RWPE2 (cell line): ENCODE results near the gene GRK5.

ENCODE experiments used
- ATAC-seq: fragments of 200-7000 bp; cut with Tn5 transposase; 3 replicates; pipeline ENCODE4 v1.9.1; 2021; ENCODE audit warnings: low read depth
- DNase-seq: peaks from one replicate; pipeline ENCODE4 v3.0.0-alpha.2; 2020; ENCODE audit warnings: low spot score
- H3K27ac ChIP-seq: fragments of 450-650 bp; 2 replicates; pipeline ENCODE4 v1.5.1; 2017; ENCODE audit warnings: mild to moderate bottlenecking; ENCODE audit not compliant: poor library complexity, severe bottlenecking
- H3K27me3 ChIP-seq: fragments of 250-450 bp; sonication (Bioruptor Pico); 2 replicates; pipeline ENCODE4 v1.5.1; 2021; ENCODE audit warnings: mild to moderate bottlenecking, moderate library complexity; ENCODE audit not compliant: insufficient read depth, poor library complexity, severe bottlenecking
- H3K36me3 ChIP-seq: fragments of 250-450 bp; sonication (Bioruptor Pico); 2 replicates; pipeline ENCODE4 v1.5.1; 2020; ENCODE audit warnings: low read depth, mild to moderate bottlenecking, moderate library complexity
- H3K4me1 ChIP-seq: fragments of 250-450 bp; sonication (Bioruptor Pico); 2 replicates; pipeline ENCODE4 v1.5.1; 2021; ENCODE audit warnings: mild to moderate bottlenecking, moderate library complexity; ENCODE audit not compliant: insufficient read depth, poor library complexity, severe bottlenecking
- H3K4me3 ChIP-seq: fragments of 250-450 bp; sonication (Bioruptor Pico); 2 replicates; pipeline ENCODE4 v1.5.1; 2021; ENCODE audit warnings: mild to moderate bottlenecking, moderate library complexity; ENCODE audit not compliant: severe bottlenecking
- H3K9me3 ChIP-seq: fragments of 250-450 bp; sonication (Bioruptor Pico); 2 replicates; pipeline ENCODE4 v1.5.1; 2021; ENCODE audit warnings: mild to moderate bottlenecking, moderate library complexity; ENCODE audit not compliant: severe bottlenecking
- TF ChIP-seq, protein P1 (sequence below): fragments of 450-650 bp; IDR thresholded peaks from one replicate; pipeline ENCODE4 v1.5.1; 2017; ENCODE audit warnings: mild to moderate bottlenecking, moderate library complexity; ENCODE audit not compliant: poor library complexity, severe bottlenecking

Gene GRK5

GRCh38 chr10:119401671-119402395 lies 194.5 kb downstream of the GRK5 start:
- no peak for DNase-seq
- Histone ChIP-seq H3K27ac (no peak overlapping the region), H3K9me3 (no peaks in the 10 kb centered on the region), H3K4me3 (no peak overlapping the region), H3K27me3 (no peaks in the 10 kb centered on the region), H3K36me3 (no peaks in the 10 kb centered on the region), H3K4me1 (peaks cover 2% of the 10 kb centered on the region)
- peak; percentile 79 for ATAC-seq
- TF ChIP-seq, protein P1, sequence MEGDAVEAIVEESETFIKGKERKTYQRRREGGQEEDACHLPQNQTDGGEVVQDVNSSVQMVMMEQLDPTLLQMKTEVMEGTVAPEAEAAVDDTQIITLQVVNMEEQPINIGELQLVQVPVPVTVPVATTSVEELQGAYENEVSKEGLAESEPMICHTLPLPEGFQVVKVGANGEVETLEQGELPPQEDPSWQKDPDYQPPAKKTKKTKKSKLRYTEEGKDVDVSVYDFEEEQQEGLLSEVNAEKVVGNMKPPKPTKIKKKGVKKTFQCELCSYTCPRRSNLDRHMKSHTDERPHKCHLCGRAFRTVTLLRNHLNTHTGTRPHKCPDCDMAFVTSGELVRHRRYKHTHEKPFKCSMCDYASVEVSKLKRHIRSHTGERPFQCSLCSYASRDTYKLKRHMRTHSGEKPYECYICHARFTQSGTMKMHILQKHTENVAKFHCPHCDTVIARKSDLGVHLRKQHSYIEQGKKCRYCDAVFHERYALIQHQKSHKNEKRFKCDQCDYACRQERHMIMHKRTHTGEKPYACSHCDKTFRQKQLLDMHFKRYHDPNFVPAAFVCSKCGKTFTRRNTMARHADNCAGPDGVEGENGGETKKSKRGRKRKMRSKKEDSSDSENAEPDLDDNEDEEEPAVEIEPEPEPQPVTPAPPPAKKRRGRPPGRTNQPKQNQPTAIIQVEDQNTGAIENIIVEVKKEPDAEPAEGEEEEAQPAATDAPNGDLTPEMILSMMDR = no peak

GRCh38 chr10:119403921-119404320 lies 196.6 kb downstream of the GRK5 start:
- no peak for ATAC-seq

DNA sequence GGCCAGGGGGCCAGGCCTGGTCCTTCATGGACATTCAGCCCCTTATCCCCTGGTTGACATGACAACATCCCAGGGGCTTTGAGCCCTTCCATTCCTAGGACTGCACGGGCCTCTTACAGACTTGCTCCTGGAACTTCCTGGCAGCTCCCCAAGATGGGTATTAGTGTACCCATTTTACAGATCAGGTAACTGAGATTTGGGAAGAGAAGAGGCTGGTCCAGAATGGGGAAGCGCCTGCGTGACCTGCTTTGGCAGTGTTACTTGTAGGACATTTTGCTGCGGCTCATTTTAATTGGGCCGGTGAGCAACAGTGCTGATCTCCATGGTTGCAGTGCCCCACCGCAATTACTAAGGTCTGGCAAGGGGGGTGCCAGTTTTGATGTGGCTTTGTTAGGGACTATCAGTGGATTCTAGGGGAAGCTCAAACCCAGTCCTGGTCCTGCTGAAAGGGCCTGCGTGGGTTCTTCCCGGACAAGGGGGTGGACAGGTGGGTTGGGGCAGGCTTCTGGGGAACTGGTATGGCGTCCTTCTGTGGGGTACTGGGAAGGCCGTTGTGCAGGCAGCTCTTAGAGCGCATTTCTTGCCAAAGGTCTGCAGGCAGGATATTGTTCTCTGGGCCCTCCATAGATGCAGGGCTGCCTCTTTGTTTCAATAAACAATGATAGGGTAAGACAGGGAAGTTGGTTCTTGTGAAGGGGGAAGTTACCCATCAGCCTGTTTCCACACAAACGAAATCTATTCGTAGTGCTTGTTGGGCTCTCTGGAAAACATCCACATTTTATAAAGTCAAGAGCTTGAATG lies 197.5 kb downstream of the GRK5 start:
- no peaks in the 10 kb centered on the region for H3K36me3 ChIP-seq
- no peak overlapping the region for H3K27ac ChIP-seq
- no peak for ATAC-seq
- TF ChIP-seq, protein P1 = no peak
- no peaks in the 10 kb centered on the region for H3K27me3 ChIP-seq
- no peak overlapping the region for H3K4me3 ChIP-seq
- no peaks in the 10 kb centered on the region for H3K9me3 ChIP-seq
- DNase-seq = no peak
- peaks cover 2% of the 10 kb centered on the region for H3K4me1 ChIP-seq

More at GRCh38 chr10:119403921-119404320, 196.6 kb downstream of the GRK5 start:
- no peak for DNase-seq
- no peak overlapping the region for H3K27ac ChIP-seq
- H3K4me3 ChIP-seq = no peak overlapping the region
- no peaks in the 10 kb centered on the region for H3K27me3 ChIP-seq
- H3K9me3 ChIP-seq = no peaks in the 10 kb centered on the region
- H3K4me1 ChIP-seq = peaks cover 2% of the 10 kb centered on the region
- TF ChIP-seq, protein P1 = no peak
- H3K36me3 ChIP-seq = no peaks in the 10 kb centered on the region

- TF ChIP-seq, protein P1 = no peak
- no peak for ATAC-seq
- H3K36me3 ChIP-seq = no peaks in the 10 kb centered on the region
- no peak overlapping the region for H3K27ac ChIP-seq
- no peaks in the 10 kb centered on the region for H3K27me3 ChIP-seq
- peaks cover 2% of the 10 kb centered on the region for H3K4me1 ChIP-seq
- no peaks in the 10 kb centered on the region for H3K9me3 ChIP-seq
- no peak overlapping the region for H3K4me3 ChIP-seq
- no peak for DNase-seq
Measured at GRCh38 chr10:119405520-119405807, 198.1 kb downstream of the GRK5 start.

- no peak for DNase-seq
- no peaks in the 10 kb centered on the region for H3K27me3 ChIP-seq
- H3K4me3 ChIP-seq = no peak overlapping the region
- H3K4me1 ChIP-seq = peaks cover 2% of the 10 kb centered on the region
- H3K36me3 ChIP-seq = no peaks in the 10 kb centered on the region
- no peaks in the 10 kb centered on the region for H3K9me3 ChIP-seq
- H3K27ac ChIP-seq = no peak overlapping the region
- TF ChIP-seq, protein P1 = no peak
- ATAC-seq = no peak
Measured at GRCh38 chr10:119406137-119406536, 198.8 kb downstream of the GRK5 start.
